ENCODE data around the gene SLC6A12.

The SLC6A12 gene

GRCh38 chr12:164207-164606, 49.8 kb downstream of the SLC6A12 start:
- no peak overlapping the region for H2AFZ ChIP-seq (ENCODE audit: low read depth, low read length)
- peaks cover 11% of the 10 kb centered on the region for H3K27me3 ChIP-seq (ENCODE audit: insufficient read depth, low read length)
- H3K36me3 ChIP-seq (ENCODE audit: insufficient read depth, low read length), result no peaks in the 10 kb centered on the region
- H3K4me3 ChIP-seq (ENCODE audit: low read length), result no peak overlapping the region
- no peaks in the 10 kb centered on the region for H3K9me3 ChIP-seq (ENCODE audit: low read length)
- H3K4me1 ChIP-seq (ENCODE audit: insufficient read depth, low read length), result peaks cover 3% of the 10 kb centered on the region

- no peak overlapping the region for H2AFZ ChIP-seq (ENCODE audit: low read depth, low read length)
- no peaks in the 10 kb centered on the region for H3K9me3 ChIP-seq (ENCODE audit: low read length)
- H3K36me3 ChIP-seq (ENCODE audit: insufficient read depth, low read length), result no peaks in the 10 kb centered on the region
- H3K4me1 ChIP-seq (ENCODE audit: insufficient read depth, low read length), result peaks cover 3% of the 10 kb centered on the region
- H3K4me3 ChIP-seq (ENCODE audit: low read length), result no peak overlapping the region
- peaks cover 7% of the 10 kb centered on the region for H3K27me3 ChIP-seq (ENCODE audit: insufficient read depth, low read length)
Observed at GRCh38 chr12:163406-163986, 50.5 kb downstream of the SLC6A12 start.

GRCh38 chr12:162467-163307, 51.3 kb downstream of the SLC6A12 start:
- Histone ChIP-seq H3K9me3 (ENCODE audit: low read length) (no peaks in the 10 kb centered on the region), H2AFZ (ENCODE audit: low read depth, low read length) (no peak overlapping the region), H3K4me3 (ENCODE audit: low read length) (no peak overlapping the region), H3K36me3 (ENCODE audit: insufficient read depth, low read length) (no peaks in the 10 kb centered on the region), H3K27me3 (ENCODE audit: insufficient read depth, low read length) (peaks cover 2% of the 10 kb centered on the region), H3K4me1 (ENCODE audit: insufficient read depth, low read length) (peaks cover 3% of the 10 kb centered on the region)

- H3K4me3 ChIP-seq (ENCODE audit: low read length), result no peak overlapping the region
- no peaks in the 10 kb centered on the region for H3K36me3 ChIP-seq (ENCODE audit: insufficient read depth, low read length)
- no peak overlapping the region for H2AFZ ChIP-seq (ENCODE audit: low read depth, low read length)
- peaks cover 2% of the 10 kb centered on the region for H3K27me3 ChIP-seq (ENCODE audit: insufficient read depth, low read length)
- no peaks in the 10 kb centered on the region for H3K9me3 ChIP-seq (ENCODE audit: low read length)
- peaks cover 3% of the 10 kb centered on the region for H3K4me1 ChIP-seq (ENCODE audit: insufficient read depth, low read length)
Observed at GRCh38 chr12:161823-162222, 52.1 kb downstream of the SLC6A12 start.

GRCh38 chr12:160858-161257, 53.1 kb downstream of the SLC6A12 start:
- Histone ChIP-seq H3K4me1 (ENCODE audit: insufficient read depth, low read length) (peaks cover 3% of the 10 kb centered on the region), H3K4me3 (ENCODE audit: low read length) (no peak overlapping the region), H3K27me3 (ENCODE audit: insufficient read depth, low read length) (peaks cover 2% of the 10 kb centered on the region), H3K9me3 (ENCODE audit: low read length) (no peaks in the 10 kb centered on the region), H3K36me3 (ENCODE audit: insufficient read depth, low read length) (no peaks in the 10 kb centered on the region), H2AFZ (ENCODE audit: low read depth, low read length) (no peak overlapping the region)

GRCh38 chr12:159156-159782, 54.7 kb downstream of the SLC6A12 start:
- Histone ChIP-seq H3K9me3 (ENCODE audit: low read length) (no peaks in the 10 kb centered on the region), H3K4me3 (ENCODE audit: low read length) (no peak overlapping the region), H3K27me3 (ENCODE audit: insufficient read depth, low read length) (peaks cover 14% of the 10 kb centered on the region), H3K36me3 (ENCODE audit: insufficient read depth, low read length) (no peaks in the 10 kb centered on the region), H2AFZ (ENCODE audit: low read depth, low read length) (no peak overlapping the region), H3K4me1 (ENCODE audit: insufficient read depth, low read length) (peaks cover 3% of the 10 kb centered on the region)

- Histone ChIP-seq H3K9me3 (ENCODE audit: low read length) (no peaks in the 10 kb centered on the region), H3K27me3 (ENCODE audit: insufficient read depth, low read length) (peaks cover 20% of the 10 kb centered on the region), H3K4me1 (ENCODE audit: insufficient read depth, low read length) (peaks cover 3% of the 10 kb centered on the region), H2AFZ (ENCODE audit: low read depth, low read length) (no peak overlapping the region), H3K4me3 (ENCODE audit: low read length) (no peak overlapping the region), H3K36me3 (ENCODE audit: insufficient read depth, low read length) (no peaks in the 10 kb centered on the region)
Observed at GRCh38 chr12:157644-158043, 56.3 kb downstream of the SLC6A12 start.

GRCh38 chr12:156945-157344, 57.0 kb downstream of the SLC6A12 start:
- H2AFZ ChIP-seq (ENCODE audit: low read depth, low read length), result no peak overlapping the region
- no peaks in the 10 kb centered on the region for H3K36me3 ChIP-seq (ENCODE audit: insufficient read depth, low read length)
- peaks cover 20% of the 10 kb centered on the region for H3K27me3 ChIP-seq (ENCODE audit: insufficient read depth, low read length)
- peaks cover 3% of the 10 kb centered on the region for H3K4me1 ChIP-seq (ENCODE audit: insufficient read depth, low read length)
- H3K4me3 ChIP-seq (ENCODE audit: low read length), result no peak overlapping the region
- no peaks in the 10 kb centered on the region for H3K9me3 ChIP-seq (ENCODE audit: low read length)

- Histone ChIP-seq H3K4me1 (ENCODE audit: insufficient read depth, low read length) (peaks cover 3% of the 10 kb centered on the region), H3K36me3 (ENCODE audit: insufficient read depth, low read length) (no peaks in the 10 kb centered on the region), H2AFZ (ENCODE audit: low read depth, low read length) (no peak overlapping the region), H3K27me3 (ENCODE audit: insufficient read depth, low read length) (peaks cover 20% of the 10 kb centered on the region), H3K4me3 (ENCODE audit: low read length) (no peak overlapping the region), H3K9me3 (ENCODE audit: low read length) (no peaks in the 10 kb centered on the region)
Observed at GRCh38 chr12:155646-156045, 58.3 kb downstream of the SLC6A12 start.

- Histone ChIP-seq H3K4me1 (ENCODE audit: insufficient read depth, low read length) (peaks cover 3% of the 10 kb centered on the region), H3K4me3 (ENCODE audit: low read length) (no peak overlapping the region), H3K9me3 (ENCODE audit: low read length) (no peaks in the 10 kb centered on the region), H2AFZ (ENCODE audit: low read depth, low read length) (no peak overlapping the region), H3K36me3 (ENCODE audit: insufficient read depth, low read length) (no peaks in the 10 kb centered on the region), H3K27me3 (ENCODE audit: insufficient read depth, low read length) (peaks cover 23% of the 10 kb centered on the region)
Observed at GRCh38 chr12:155006-155405, 59.0 kb downstream of the SLC6A12 start.

GRCh38 chr12:154058-154457, 59.9 kb downstream of the SLC6A12 start:
- no peak overlapping the region for H2AFZ ChIP-seq (ENCODE audit: low read depth, low read length)
- no peaks in the 10 kb centered on the region for H3K4me1 ChIP-seq (ENCODE audit: insufficient read depth, low read length)
- H3K9me3 ChIP-seq (ENCODE audit: low read length), result no peaks in the 10 kb centered on the region
- no peaks in the 10 kb centered on the region for H3K36me3 ChIP-seq (ENCODE audit: insufficient read depth, low read length)
- no peak overlapping the region for H3K4me3 ChIP-seq (ENCODE audit: low read length)
- H3K27me3 ChIP-seq (ENCODE audit: insufficient read depth, low read length), result peaks cover 24% of the 10 kb centered on the region

GRCh38 chr12:153080-153746, 60.7 kb downstream of the SLC6A12 start:
- Histone ChIP-seq H3K4me3 (ENCODE audit: low read length) (no peak overlapping the region), H3K9me3 (ENCODE audit: low read length) (no peaks in the 10 kb centered on the region), H3K36me3 (ENCODE audit: insufficient read depth, low read length) (no peaks in the 10 kb centered on the region), H3K4me1 (ENCODE audit: insufficient read depth, low read length) (no peaks in the 10 kb centered on the region), H3K27me3 (ENCODE audit: insufficient read depth, low read length) (peaks cover 26% of the 10 kb centered on the region), H2AFZ (ENCODE audit: low read depth, low read length) (no peak overlapping the region)

- Histone ChIP-seq H3K4me3 (ENCODE audit: low read length) (no peak overlapping the region), H3K27me3 (ENCODE audit: insufficient read depth, low read length) (peaks cover 24% of the 10 kb centered on the region), H3K36me3 (ENCODE audit: insufficient read depth, low read length) (no peaks in the 10 kb centered on the region), H3K4me1 (ENCODE audit: insufficient read depth, low read length) (no peaks in the 10 kb centered on the region), H3K9me3 (ENCODE audit: low read length) (no peaks in the 10 kb centered on the region), H2AFZ (ENCODE audit: low read depth, low read length) (no peak overlapping the region)
Observed at GRCh38 chr12:152440-152839, 61.5 kb downstream of the SLC6A12 start.
